CD14-positive monocyte (primary cell): ENCODE results near the gene CD8B2. TPM values are rescaled to one million over a fixed set of nuclear protein-coding genes. Genes with fewer than 3 reads are reported as not detected.

ENCODE experiments used
- DNase-seq, 3 donors: peaks; one replicate each; pipeline ENCODE4 v3.0.0-alpha.2; 2011 to 2022
- H2AFZ ChIP-seq: 2 replicates; pipeline ENCODE4 v1.6.0; 2012; ENCODE audit warnings: mild to moderate bottlenecking, low read depth, low read length, inconsistent platforms; ENCODE audit not compliant: insufficient read depth, poor library complexity, severe bottlenecking
- H3K27ac ChIP-seq, 2 donors: 1 replicate in 1 of 2; 2 replicates in 1 of 2; pipeline ENCODE4 v1.5.1; 2012 to 2013; ENCODE audit warnings: low read length in 2 of 2, control low read depth in 1 of 2, inconsistent platforms in 1 of 2, low read depth in 1 of 2, mild to moderate bottlenecking in 1 of 2
- H3K27me3 ChIP-seq, 2 donors: one replicate each; pipeline versions ENCODE4 v1.6.0 to v1.6.1; 2011 to 2013; ENCODE audit warnings: low read length in 2 of 2; ENCODE audit not compliant: control insufficient read depth in 2 of 2, insufficient read depth in 2 of 2
- H3K36me3 ChIP-seq, 2 donors: replicated peaks in 1 of 2; 1 replicate in 1 of 2; 2 replicates in 1 of 2; pipeline versions ENCODE4 v1.5.1 to v1.6.1; 2012 to 2013; ENCODE audit warnings: low read length in 2 of 2, control low read depth in 1 of 2, inconsistent platforms in 1 of 2, mild to moderate bottlenecking in 1 of 2; ENCODE audit not compliant: insufficient read depth in 2 of 2, control insufficient read depth in 1 of 2
- H3K4me1 ChIP-seq, 2 donors: 1 replicate in 1 of 2; 2 replicates in 1 of 2; pipeline versions ENCODE4 v1.5.1 to v1.6.1; 2012 to 2013; ENCODE audit warnings: low read length in 2 of 2, control low read depth in 1 of 2, inconsistent platforms in 1 of 2, mild to moderate bottlenecking in 1 of 2, moderate library complexity in 1 of 2; ENCODE audit not compliant: insufficient read depth in 2 of 2, control insufficient read depth in 1 of 2
- H3K4me2 ChIP-seq: replicated peaks from 2 replicates; pipeline ENCODE3; 2012; ENCODE audit warnings: low read length, moderate library complexity, mild to moderate bottlenecking; ENCODE audit not compliant: poor library complexity, severe bottlenecking; ENCODE audit errors: extremely low read depth
- H3K4me3 ChIP-seq, 3 experiments: fragments of 200-600 bp in 1 of 3; sonication (generic) in 1 of 3; replicated peaks in 1 of 3; 1 replicate in 2 of 3; 2 replicates in 1 of 3; pipeline ENCODE4 v1.5.1; 2011 to 2013; ENCODE audit warnings: low read length in 3 of 3, mild to moderate bottlenecking in 3 of 3, control low read depth in 2 of 3, low read depth in 2 of 3, inconsistent platforms in 1 of 3, moderate library complexity in 1 of 3
- H3K79me2 ChIP-seq: 2 replicates; pipeline ENCODE4 v1.6.0; 2012; ENCODE audit warnings: mild to moderate bottlenecking, control low read depth, inconsistent platforms, low read length, moderate library complexity; ENCODE audit not compliant: insufficient read depth
- H3K9ac ChIP-seq: 2 replicates; pipeline ENCODE4 v1.6.0; 2017; ENCODE audit warnings: low read length, mild to moderate bottlenecking; ENCODE audit not compliant: insufficient read depth, poor library complexity, severe bottlenecking
- H3K9me3 ChIP-seq, 2 donors: replicated peaks in 1 of 2; 1 replicate in 1 of 2; 2 replicates in 1 of 2; pipeline versions ENCODE4 v1.5.1 to v1.6.1; 2012 to 2013; ENCODE audit warnings: low read length in 2 of 2, control low read depth in 1 of 2; ENCODE audit not compliant: control insufficient read depth in 1 of 2, insufficient read depth in 1 of 2
- H4K20me1 ChIP-seq: 2 replicates; pipeline ENCODE4 v1.6.0; 2012; ENCODE audit warnings: mild to moderate bottlenecking, low read length, control low read depth, moderate library complexity; ENCODE audit not compliant: insufficient read depth
- H3K27ac Mint-ChIP-seq, 7 donors: one replicate each; pipeline ENCODE4 v1.8.0; 2020; ENCODE audit warnings: mild to moderate bottlenecking in 7 of 7, mixed read lengths in 7 of 7, moderate library complexity in 6 of 7, inconsistent platforms in 2 of 7
- H3K27me3 Mint-ChIP-seq, 3 donors: one replicate each; pipeline ENCODE4 v1.8.0; 2021 to 2022; ENCODE audit warnings: low read depth in 3 of 3, mild to moderate bottlenecking in 3 of 3, mixed read lengths in 3 of 3, moderate library complexity in 3 of 3, inconsistent platforms in 1 of 3
- H3K36me3 Mint-ChIP-seq, 2 donors: one replicate each; pipeline ENCODE4 v1.8.0; 2020; ENCODE audit warnings: mixed read lengths in 2 of 2, inconsistent platforms in 1 of 2, mild to moderate bottlenecking in 1 of 2
- H3K4me1 Mint-ChIP-seq: one replicate; pipeline ENCODE4 v1.8.0; 2020; ENCODE audit warnings: mild to moderate bottlenecking, mixed read lengths
- H3K4me3 Mint-ChIP-seq, 2 donors: one replicate each; pipeline ENCODE4 v1.8.0; 2020; ENCODE audit warnings: mild to moderate bottlenecking in 2 of 2, mixed read lengths in 2 of 2, moderate library complexity in 1 of 2
- H3K9me3 Mint-ChIP-seq, 7 donors: one replicate each; pipeline ENCODE4 v1.8.0; 2020 to 2022; ENCODE audit warnings: mixed read lengths in 7 of 7, mild to moderate bottlenecking in 6 of 7, moderate library complexity in 6 of 7, inconsistent platforms in 2 of 7
- CTCF ChIP-seq: fragments of 200-600 bp; IDR thresholded peaks from one replicate; pipeline ENCODE4 v1.8.0; 2022; ENCODE audit warnings: antibody characterized with exemption, mild to moderate bottlenecking
- WGBS: methylation state at CpG from one replicate; pipeline ENCODE4 v1.1.5; 2013; ENCODE audit warnings: missing lambda C conversion rate; ENCODE audit not compliant: insufficient coverage; 5-methylcytosine and 5-hydroxymethylcytosine counted together
- intact Hi-C, 2 donors: fragments of 100-400 bp; cut with micrococcal nuclease; formaldehyde crosslinking; loops; one replicate each; pipeline versions ENCODE4 v1.15.0 to v1.15.1; 2023
- polyA plus RNA-seq, 3 donors: library from polyadenylated mRNA; depleted of rRNA in 1 of 3; unstranded in 2 of 3; stranded (reverse) in 1 of 3; fragments of 300-500 nt in 2 of 3; fragments of >200 nt in 1 of 3; fragmentation: Illumina TruSeq in 2 of 3; gene quantifications; 1 replicate in 2 of 3; 2 replicates in 1 of 3; pipeline ENCODE4 v1.2.3, GENCODE V29; 2012 to 2021

CD8B2 gene
- polyA plus RNA-seq, 3 donors, result 0.04 TPM; not detected in 2

GRCh38 chr2:106547164-106547903 lies 60.2 kb downstream of the CD8B2 start:
- Histone ChIP-seq H3K9ac (no peak overlapping the region), H3K27me3 (no peaks in the 10 kb centered on the region), H2AFZ (peak overlapping the region; percentile 64), H3K4me1 (peaks cover 31 to 39% of the 10 kb centered on the region in 2 donors), H4K20me1 (no peaks in the 10 kb centered on the region), H3K9me3 (no peaks in the 10 kb centered on the region), H3K4me2 (peak overlapping the region; percentile 77), H3K27ac (peak overlapping the region; percentile 1 to 53), H3K4me3 (peak overlapping the region in 1 of 3 experiments; percentile 67), H3K36me3 (no peaks in the 10 kb centered on the region), H3K79me2 (no peaks in the 10 kb centered on the region)
- Mint-ChIP-seq H3K27me3 (peaks cover 2 to 8% (median 6%) of the 10 kb centered on the region in 3 donors), H3K36me3 (peaks cover 0 to 5% of the 10 kb centered on the region in 2 donors), H3K4me3 (peak overlapping the region; percentile 28 to 42), H3K4me1 (peaks cover 37% of the 10 kb centered on the region), H3K9me3 (no peaks in the 10 kb centered on the region), H3K27ac (peak overlapping the region in 6 of 7 donors; percentile 6 to 97 (median 82))
- intact Hi-C loops, result loop anchor here in 1 of 2 donors (10.0 kb wide), 1 partner anchor 83 kb away; the partner anchor contains the start of gene RGPD3
- 55% methylated on average over 7 of the region's 14 CpGs for WGBS
- TF ChIP-seq CTCF, result no peak
- DNase-seq, result no peak

GRCh38 chr2:106551417-106552130 lies 64.4 kb downstream of the CD8B2 start:
- no peaks in the 10 kb centered on the region for H3K36me3 ChIP-seq
- intact Hi-C loops, result no loop called here
- no peaks in the 10 kb centered on the region for H3K36me3 Mint-ChIP-seq
- H3K79me2 ChIP-seq, result no peaks in the 10 kb centered on the region
- no peak overlapping the region for H3K4me2 ChIP-seq
- peak overlapping the region in 1 of 7 donors; percentile 33 for H3K27ac Mint-ChIP-seq
- H3K9me3 Mint-ChIP-seq, result peaks cover 0 to 3% (median 0%) of the 10 kb centered on the region in 7 donors
- no peak for TF ChIP-seq CTCF
- no peaks in the 10 kb centered on the region for H4K20me1 ChIP-seq
- peaks cover 25% of the 10 kb centered on the region for H3K4me1 Mint-ChIP-seq
- 16% methylated on average over 2 of the region's 7 CpGs for WGBS
- DNase-seq, result no peak
- H3K4me3 ChIP-seq, result no peak overlapping the region
- H3K27ac ChIP-seq, result no peak overlapping the region
- peaks cover 0 to 6% (median 2%) of the 10 kb centered on the region in 3 donors for H3K27me3 Mint-ChIP-seq
- H3K4me3 Mint-ChIP-seq, result no peak overlapping the region
- no peaks in the 10 kb centered on the region for H3K9me3 ChIP-seq
- peaks cover 11 to 18% of the 10 kb centered on the region in 2 donors for H3K4me1 ChIP-seq
- no peaks in the 10 kb centered on the region for H3K27me3 ChIP-seq
- no peak overlapping the region for H2AFZ ChIP-seq
- H3K9ac ChIP-seq, result no peak overlapping the region
